PC-9 (cell line): Measurements from ENCODE around the gene ZNF653.

Source experiments
- CTCF ChIP-seq: fragments of 200-600 bp; sonication (generic); conservative IDR thresholded peaks from 2 replicates; pipeline ENCODE4 v1.6.1; 2017; ENCODE audit warnings: mixed run types, antibody characterized with exemption, mild to moderate bottlenecking, moderate library complexity
- EZH2 ChIP-seq: fragments of 200-600 bp; sonication (generic); IDR thresholded peaks from 2 replicates; pipeline ENCODE4 v1.8.0; 2017; ENCODE audit warnings: antibody characterized with exemption, low read depth

GRCh38 chr19:11444059-11444458 is 61.6 kb downstream of the ZNF653 start:
- TF ChIP-seq CTCF (no peak), EZH2 (no peak)
